GM18505 (cell line): ENCODE results near the gene EPAS1.

ENCODE experiments used
- ATAC-seq: cut with Tn5 transposase; IDR thresholded peaks from one replicate; pipeline ENCODE4 v1.9.1; 2021; ENCODE audit not compliant: unreplicated experiment
- POLR2A ChIP-seq: IDR thresholded peaks from 4 replicates; pipeline ENCODE4 v1.6.1; 2011; ENCODE audit warnings: borderline replicate concordance; ENCODE audit not compliant: insufficient read depth, insufficient read length; ENCODE audit errors: extremely low read depth

EPAS1 gene

DNA sequence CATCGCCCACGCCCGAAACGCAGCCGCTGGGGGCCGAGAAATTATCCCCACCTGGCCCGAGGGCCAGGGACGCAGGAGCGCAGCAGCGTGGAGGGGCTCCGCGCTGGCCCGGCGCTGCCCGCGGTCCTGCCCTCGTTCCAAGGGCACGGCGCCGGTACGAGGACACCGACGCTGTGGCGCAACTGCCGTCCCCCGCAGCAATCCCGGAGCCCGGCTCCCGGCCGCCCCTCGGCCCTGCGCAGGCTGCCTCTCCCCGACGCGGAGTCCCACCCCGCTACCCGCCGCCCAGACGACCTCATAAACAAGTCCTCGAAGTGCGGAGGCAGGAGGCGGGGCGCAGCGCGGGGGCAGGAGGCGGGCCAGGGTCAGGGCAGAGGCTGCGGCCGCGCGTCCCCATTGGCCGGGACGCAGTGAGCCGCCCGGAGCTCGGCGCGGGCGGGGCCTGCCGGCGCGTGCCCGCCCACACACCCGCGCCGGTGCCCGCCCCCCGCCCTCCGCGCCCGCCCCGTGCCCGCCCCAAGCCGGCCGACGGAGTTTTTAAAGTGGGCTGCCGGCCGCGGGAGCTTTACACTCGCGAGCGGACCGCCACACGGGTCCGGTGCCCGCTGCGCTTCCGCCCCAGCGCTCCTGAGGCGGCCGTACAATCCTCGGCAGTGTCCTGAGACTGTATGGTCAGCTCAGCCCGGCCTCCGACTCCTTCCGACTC is at the start of gene EPAS1:
Gene EPAS1 (plus strand): TSS at position 568 of the 706 bp plus-strand sequence. CDS start 505 bp downstream, outside the sequence.
- TF ChIP-seq POLR2A, result no peak
- ATAC-seq, result peak; percentile 75

DNA sequence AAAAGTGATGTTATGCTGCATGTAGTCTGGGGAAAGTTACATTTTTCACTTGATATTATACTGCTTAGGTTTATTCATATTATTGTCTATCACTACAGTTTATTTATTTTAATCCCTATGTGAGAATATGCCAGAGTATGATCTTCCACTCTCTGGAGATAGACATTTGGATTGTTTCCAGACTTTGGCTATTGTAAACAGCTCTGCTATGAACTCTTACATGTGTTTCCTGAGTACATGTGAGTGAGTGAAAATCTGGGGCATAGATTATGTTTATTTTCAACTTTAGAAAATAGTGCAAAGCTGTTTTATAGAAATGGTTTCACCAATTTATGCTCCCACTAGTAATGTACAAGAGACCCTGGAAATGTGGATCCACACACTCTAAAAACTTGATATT is 49.0 kb upstream of the EPAS1 start:
- no peak for TF ChIP-seq POLR2A
- no peak for ATAC-seq

GRCh38 chr2:46249654-46250053 is 47.6 kb upstream of the EPAS1 start:
- no peak for ATAC-seq
- TF ChIP-seq POLR2A, result no peak

- ATAC-seq, result no peak
- no peak for TF ChIP-seq POLR2A
Observed at GRCh38 chr2:46252891-46253659, 44.1 kb upstream of the EPAS1 start.

- ATAC-seq, result no peak
- TF ChIP-seq POLR2A, result no peak
Observed at GRCh38 chr2:46254474-46254873, 42.7 kb upstream of the EPAS1 start.

GRCh38 chr2:46256563-46257142 is 40.6 kb upstream of the EPAS1 start:
- no peak for ATAC-seq
- no peak for TF ChIP-seq POLR2A

- ATAC-seq, result no peak
- TF ChIP-seq POLR2A, result no peak
Observed at GRCh38 chr2:46257476-46257875, 39.7 kb upstream of the EPAS1 start.

DNA sequence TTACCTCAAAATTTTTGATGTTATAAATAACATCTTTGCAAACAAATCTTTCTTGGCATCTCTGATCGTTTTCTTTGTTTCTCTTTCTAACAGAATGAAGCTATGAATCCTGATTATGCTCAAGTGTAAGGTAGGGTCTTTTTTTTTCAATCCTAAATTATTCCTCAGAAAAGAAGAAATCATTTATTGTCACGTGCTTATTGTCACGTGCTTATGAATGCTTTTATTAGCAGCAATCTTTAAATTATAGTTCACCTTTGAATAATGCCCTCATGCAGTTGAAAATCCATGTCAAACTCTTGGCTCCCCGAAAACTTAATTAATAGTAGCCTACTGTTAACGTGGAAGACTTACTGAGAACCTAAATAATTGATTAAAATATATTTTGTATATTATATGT is 39.2 kb upstream of the EPAS1 start:
- TF ChIP-seq POLR2A, result no peak
- no peak for ATAC-seq

DNA sequence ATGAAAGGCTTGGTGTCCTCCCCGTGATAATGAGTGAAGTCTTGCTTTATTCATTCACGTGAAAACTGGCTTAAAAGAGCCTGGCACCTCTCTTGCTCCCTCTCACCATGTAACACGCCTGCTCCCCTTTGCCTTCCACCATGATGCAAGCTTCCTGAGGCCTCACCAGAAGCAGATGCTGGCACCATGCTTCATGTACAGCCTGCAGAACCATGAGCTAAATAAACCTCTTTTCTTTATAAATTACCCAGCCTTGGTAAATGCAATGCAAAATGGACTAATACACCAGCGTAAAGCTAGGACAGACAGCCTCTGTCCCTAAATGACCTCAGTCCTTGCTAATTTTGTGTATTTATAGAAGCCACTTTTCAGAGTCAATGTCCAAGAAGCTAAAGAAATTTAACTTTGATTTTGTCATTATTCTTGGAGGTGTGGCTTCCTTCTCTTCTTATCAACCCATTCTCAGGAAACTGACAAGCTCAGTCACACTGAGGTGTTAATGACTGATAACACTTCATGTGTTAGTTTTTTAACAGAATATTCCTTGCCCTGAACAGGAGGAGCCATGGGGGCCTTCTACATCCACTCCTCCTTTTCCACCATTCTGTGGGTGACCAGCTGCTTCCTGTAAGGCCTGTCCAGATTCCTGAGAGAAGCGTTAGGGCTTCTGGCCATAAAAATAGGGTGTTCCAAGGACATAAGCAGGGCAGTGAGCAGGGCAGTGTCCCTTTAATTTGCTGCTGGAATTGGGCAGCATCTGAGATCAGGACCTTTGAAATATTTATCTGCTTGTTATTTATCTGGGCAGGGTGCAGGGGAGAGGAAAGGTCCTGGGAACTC is 38.0 kb upstream of the EPAS1 start:
- no peak for ATAC-seq
- no peak for TF ChIP-seq POLR2A

- TF ChIP-seq POLR2A, result no peak
Observed at GRCh38 chr2:46259777-46260168, 37.4 kb upstream of the EPAS1 start.

DNA sequence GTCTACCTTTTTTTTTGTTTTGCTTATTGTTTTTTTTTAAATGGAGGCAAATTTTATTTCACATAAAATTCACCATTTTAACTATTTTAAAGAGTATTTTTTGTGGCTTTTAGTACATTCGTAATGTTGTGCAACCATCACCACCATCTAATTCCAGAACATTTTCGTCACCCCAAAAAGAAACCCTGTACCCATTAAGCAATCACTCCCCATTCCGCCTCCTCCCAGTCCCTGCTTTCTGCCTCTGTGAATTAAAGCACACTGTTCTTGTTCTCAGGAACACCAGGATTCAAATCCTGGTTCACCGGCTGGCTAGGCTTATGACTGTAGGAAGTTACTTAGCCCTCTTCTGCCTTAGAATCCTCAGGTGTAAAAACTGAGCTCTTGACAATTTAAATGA is 36.9 kb upstream of the EPAS1 start:
- TF ChIP-seq POLR2A, result no peak
- no peak for ATAC-seq

More at GRCh38 chr2:46259777-46260168, 37.4 kb upstream of the EPAS1 start:
- no peak for ATAC-seq

DNA sequence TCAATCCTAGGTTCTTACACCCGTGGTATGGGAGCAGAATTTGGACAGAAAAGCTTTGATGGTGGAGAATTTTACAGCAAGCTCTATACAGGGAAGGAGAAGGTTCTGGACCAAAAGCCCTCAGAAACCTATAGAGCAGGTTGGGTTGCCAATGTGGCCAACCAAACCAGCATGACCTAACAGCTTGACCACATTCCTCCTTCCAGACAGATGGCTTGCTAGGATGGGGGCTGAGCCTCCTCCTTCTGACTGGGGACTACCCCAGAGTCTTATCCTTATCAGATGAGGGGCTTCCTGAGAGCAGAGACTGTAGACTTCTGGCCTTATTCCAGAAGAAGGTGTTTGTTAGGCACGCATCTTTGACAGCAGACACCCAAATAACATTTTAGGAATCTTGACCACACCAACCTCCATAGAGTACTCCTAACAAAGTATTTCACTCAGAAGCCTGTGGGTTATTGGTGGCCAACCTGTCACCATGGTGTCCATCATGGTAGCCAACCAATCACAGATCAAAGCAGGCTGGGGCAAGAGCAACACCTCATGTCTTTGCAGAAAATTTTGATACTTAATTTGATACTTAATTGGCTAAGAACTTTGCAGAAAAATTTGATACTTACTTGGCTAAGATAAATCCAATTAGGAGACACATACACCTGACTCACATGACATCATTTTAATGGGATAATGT is 34.8 kb upstream of the EPAS1 start:
- no peak for ATAC-seq
- TF ChIP-seq POLR2A, result no peak
